HG02763 (cell line): ENCODE measurements around the gene RNF207.

Experiments used
- ATAC-seq: cut with Tn5 transposase; IDR thresholded peaks from one replicate; pipeline ENCODE4 v1.9.1; 2021; ENCODE audit warnings: mild to moderate bottlenecking, moderate library complexity; ENCODE audit not compliant: unreplicated experiment

Gene RNF207

GRCh38 chr1:6265151-6265550 lies 59.2 kb downstream of the RNF207 start:
- ATAC-seq: no peak

GRCh38 chr1:6266641-6267040 lies 60.7 kb downstream of the RNF207 start:
- no peak for ATAC-seq

- ATAC-seq: no peak
Observed at GRCh38 chr1:6267686-6268322, 61.9 kb downstream of the RNF207 start.

- no peak for ATAC-seq
Observed at GRCh38 chr1:6268415-6268814, 62.5 kb downstream of the RNF207 start.

- no peak for ATAC-seq
Observed at GRCh38 chr1:6269296-6269695, 63.4 kb downstream of the RNF207 start.

- ATAC-seq: no peak
Observed at GRCh38 chr1:6269720-6270400, 63.9 kb downstream of the RNF207 start.

- ATAC-seq: no peak
Observed at GRCh38 chr1:6270401-6270800, 64.5 kb downstream of the RNF207 start.
